Esophagus muscularis mucosa (tissue), 4 donors: ENCODE measurements around the gene PSMD5. TPM values are rescaled to one million over a fixed set of nuclear protein-coding genes. Genes with fewer than 3 reads are reported as not detected.
"Not testable (repeated sequence)": the region's sequence is repeated elsewhere in the genome, so short reads cannot be mapped to it uniquely, and the experiment has no call there.

Experiments
- DNase-seq: peaks from one replicate; pipeline ENCODE4 v3.0.0-alpha.2; 2017; ENCODE audit errors: extremely low spot score
- H3K27ac ChIP-seq, 4 donors: fragments of 200-600 bp; sonication (generic); replicated peaks in 1 of 4; 1 replicate in 3 of 4; 2 replicates in 1 of 4; pipeline ENCODE4 v1.5.1; 2016 to 2019; ENCODE audit warnings: mild to moderate bottlenecking in 1 of 4
- H3K27me3 ChIP-seq, 4 donors: fragments of 200-600 bp; sonication (generic); one replicate each; pipeline versions ENCODE4 v1.5.1 to v1.6.0; 2016 to 2019
- H3K36me3 ChIP-seq, 4 donors: fragments of 200-600 bp; sonication (generic); one replicate each; pipeline ENCODE4 v1.5.1; 2016 to 2019
- H3K4me1 ChIP-seq, 4 donors: fragments of 200-600 bp; sonication (generic); one replicate each; pipeline ENCODE4 v1.5.1; 2016 to 2019
- H3K4me3 ChIP-seq, 4 donors: fragments of 200-600 bp; sonication (generic); 1 replicate in 2 of 4; 2 replicates in 2 of 4; pipeline ENCODE4 v1.5.1; 2016 to 2019; ENCODE audit warnings: mild to moderate bottlenecking in 4 of 4, moderate library complexity in 1 of 4
- H3K9me3 ChIP-seq, 4 donors: fragments of 200-600 bp; sonication (generic); 1 replicate in 3 of 4; 2 replicates in 1 of 4; pipeline ENCODE4 v1.5.1; 2016 to 2019
- CTCF ChIP-seq, 3 experiments: fragments of 200-600 bp in 2 of 3; fragments of 450-650 bp in 1 of 3; sonication (generic) in 2 of 3; IDR thresholded peaks; one replicate each; pipeline ENCODE4 v1.5.1; 2017 to 2019; ENCODE audit warnings: antibody characterized with exemption in 3 of 3, mild to moderate bottlenecking in 2 of 3, moderate library complexity in 1 of 3
- EP300 ChIP-seq: sonication (generic); formaldehyde crosslinking; IDR thresholded peaks from one replicate; pipeline ENCODE4 v1.6.1; 2017; ENCODE audit warnings: antibody characterized with exemption
- POLR2A ChIP-seq: fragments of 450-650 bp; IDR thresholded peaks from one replicate; pipeline ENCODE4 v1.6.1; 2017; ENCODE audit warnings: antibody characterized with exemption, moderate library complexity, mild to moderate bottlenecking, low read depth
- POLR2AphosphoS5 ChIP-seq, 2 donors: sonication (generic); formaldehyde crosslinking; IDR thresholded peaks; one replicate each; pipeline ENCODE4 v1.6.1; 2017; ENCODE audit warnings: antibody characterized with exemption in 2 of 2
- WGBS: methylation state at CpG from one replicate; pipeline ENCODE4 v1.1.5; 2018; 5-methylcytosine and 5-hydroxymethylcytosine counted together
- intact Hi-C: fragments of 100-400 bp; cut with DNase I; formaldehyde crosslinking; loops from one replicate; pipeline ENCODE4 v1.15.1; 2023
- total RNA-seq, 4 donors: library from RNA; depleted of rRNA; stranded (reverse); fragments of >200 nt; gene quantifications; one replicate each; pipeline versions ENCODE4 v1.1.0 to v1.2.1, GENCODE V29; 2016

Gene PSMD5
- total RNA-seq, 4 donors from 2014 or later = 22.0 to 30.7 (median 25.8) TPM

- DNase-seq = no peak
Observed at GRCh38 chr9:120815075-120815474, 27.6 kb downstream of the PSMD5 start.

GRCh38 chr9:120808931-120809330 lies 33.8 kb downstream of the PSMD5 start:
- Histone ChIP-seq H3K27me3 (no peaks in the 10 kb centered on the region), H3K36me3 (peaks cover 0 to under 1% (median 0%) of the 10 kb centered on the region in 4 donors), H3K4me3 (no peak overlapping the region), H3K9me3 (peaks cover 0 to 29% (median 14%) of the 10 kb centered on the region in 4 donors), H3K27ac (no peak overlapping the region), H3K4me1 (no peaks in the 10 kb centered on the region)
- intact Hi-C loops = no loop called here
- no peak for DNase-seq
- no peak for TF ChIP-seq EP300
- no peak for TF ChIP-seq POLR2A
- no peak for TF ChIP-seq CTCF (IDR thresholded peaks at IDR 0.05)
- no peak for TF ChIP-seq POLR2AphosphoS5 (IDR thresholded peaks at IDR 0.05)

More at GRCh38 chr9:120815075-120815474, 27.6 kb downstream of the PSMD5 start:
- H3K9me3 ChIP-seq = no peaks in the 10 kb centered on the region
- H3K27me3 ChIP-seq = no peaks in the 10 kb centered on the region
- WGBS = 95% methylated on average over 4 of the region's 4 CpGs
- TF ChIP-seq POLR2A (no peak), POLR2AphosphoS5 (IDR thresholded peaks at IDR 0.05) (no peak), CTCF (IDR thresholded peaks at IDR 0.05) (no peak), EP300 (no peak)
- H3K27ac ChIP-seq = no peak overlapping the region
- peaks cover 25 to 61% (median 39%) of the 10 kb centered on the region in 4 donors for H3K36me3 ChIP-seq
- no peak overlapping the region for H3K4me3 ChIP-seq
- H3K4me1 ChIP-seq = no peaks in the 10 kb centered on the region
- intact Hi-C loops = no loop called here

GRCh38 chr9:120807607-120808379 lies 34.9 kb downstream of the PSMD5 start:
- no peak overlapping the region for H3K4me3 ChIP-seq
- H3K36me3 ChIP-seq = no peaks in the 10 kb centered on the region
- no peak for TF ChIP-seq POLR2A
- no peak for TF ChIP-seq EP300
- TF ChIP-seq CTCF (IDR thresholded peaks at IDR 0.05) = no peak
- TF ChIP-seq POLR2AphosphoS5 (IDR thresholded peaks at IDR 0.05) = no peak
- intact Hi-C loops = no loop called here
- no peaks in the 10 kb centered on the region for H3K4me1 ChIP-seq
- peaks cover 0 to 29% (median 14%) of the 10 kb centered on the region in 4 donors for H3K9me3 ChIP-seq
- H3K27me3 ChIP-seq = no peaks in the 10 kb centered on the region
- no peak overlapping the region for H3K27ac ChIP-seq
- no peak for DNase-seq

GRCh38 chr9:120804784-120805363 lies 37.8 kb downstream of the PSMD5 start:
- H3K27me3 ChIP-seq, H3K27ac ChIP-seq, H3K4me1 ChIP-seq, H3K4me3 ChIP-seq, intact Hi-C loops, DNase-seq, H3K36me3 ChIP-seq: not testable (repeated sequence)
- peaks cover 0 to 29% (median 14%) of the 10 kb centered on the region in 4 donors for H3K9me3 ChIP-seq
- 87% methylated on average over 3 of the region's 3 CpGs for WGBS

GRCh38 chr9:120801441-120801840 lies 41.3 kb downstream of the PSMD5 start:
- no peak overlapping the region for H3K4me3 ChIP-seq
- H3K9me3 ChIP-seq = peaks cover 0 to 5% (median 0%) of the 10 kb centered on the region in 4 donors
- 90% methylated on average over 7 of the region's 7 CpGs for WGBS
- no peaks in the 10 kb centered on the region for H3K27me3 ChIP-seq
- TF ChIP-seq POLR2A = no peak
- TF ChIP-seq EP300 = no peak
- TF ChIP-seq POLR2AphosphoS5 (IDR thresholded peaks at IDR 0.05) = no peak
- no peak for TF ChIP-seq CTCF (IDR thresholded peaks at IDR 0.05)
- no peaks in the 10 kb centered on the region for H3K36me3 ChIP-seq
- H3K4me1 ChIP-seq = no peaks in the 10 kb centered on the region
- H3K27ac ChIP-seq = no peak overlapping the region
- intact Hi-C loops = no loop called here
- no peak for DNase-seq
